Measurements from ENCODE around the gene PFN3.

Gene PFN3

GRCh38 chr5:177392765-177393164 lies 7.7 kb downstream of the PFN3 start:
- Histone ChIP-seq H3K79me2 (ENCODE audit: insufficient read depth, low read length) (no peaks in the 10 kb centered on the region), H3K27ac (ENCODE audit: low read length) (no peak overlapping the region), H2AFZ (ENCODE audit: low read depth, low read length) (no peak overlapping the region), H3K4me2 (ENCODE audit: insufficient read depth, low read length) (no peak overlapping the region), H3K9ac (ENCODE audit: low read depth, low read length) (no peak overlapping the region), H3K9me3 (ENCODE audit: insufficient read depth, low read length, severe bottlenecking) (no peaks in the 10 kb centered on the region), H3K27me3 (ENCODE audit: insufficient read depth, low read length, poor library complexity) (peaks cover 17% of the 10 kb centered on the region), H3K36me3 (ENCODE audit: insufficient read depth, low read length) (no peaks in the 10 kb centered on the region), H3K4me3 (ENCODE audit: low read depth in 1 of 2, low read length in 2 of 2) (no peak overlapping the region), H4K20me1 (ENCODE audit: insufficient read depth, low read length) (no peaks in the 10 kb centered on the region; the same call in 1 of the 2 replicates), H3K4me1 (ENCODE audit: insufficient read depth, low read length) (peaks cover 6% of the 10 kb centered on the region)
- no peak for DNase-seq
- ATAC-seq (ENCODE audit: insufficient read depth, low read depth), result no peak
- TF ChIP-seq CTCF (IDR thresholded peaks at IDR 0.05; ENCODE audit: borderline replicate concordance, extremely low read depth, low read length, poor library complexity, severe bottlenecking), result no peak
- no peak for TF ChIP-seq EZH2 (IDR thresholded peaks at IDR 0.05; ENCODE audit: borderline replicate concordance, low read depth, low read length, severe bottlenecking)

- peak; percentile 98 for ATAC-seq (ENCODE audit: insufficient read depth, low read depth)
- TF ChIP-seq CTCF (IDR thresholded peaks at IDR 0.05; ENCODE audit: borderline replicate concordance, extremely low read depth, low read length, poor library complexity, severe bottlenecking) (peak; percentile 97), EZH2 (IDR thresholded peaks at IDR 0.05; ENCODE audit: borderline replicate concordance, low read depth, low read length, severe bottlenecking) (no peak)
- Histone ChIP-seq H3K36me3 (ENCODE audit: insufficient read depth, low read length) (no peaks in the 10 kb centered on the region), H3K27ac (ENCODE audit: low read length) (no peak overlapping the region), H3K9ac (ENCODE audit: low read depth, low read length) (no peak overlapping the region), H3K9me3 (ENCODE audit: insufficient read depth, low read length, severe bottlenecking) (no peaks in the 10 kb centered on the region), H2AFZ (ENCODE audit: low read depth, low read length) (no peak overlapping the region), H3K27me3 (ENCODE audit: insufficient read depth, low read length, poor library complexity) (peaks cover 17% of the 10 kb centered on the region), H3K79me2 (ENCODE audit: insufficient read depth, low read length) (no peaks in the 10 kb centered on the region), H3K4me2 (ENCODE audit: insufficient read depth, low read length) (no peak overlapping the region), H3K4me3 (ENCODE audit: low read depth in 1 of 2, low read length in 2 of 2) (no peak overlapping the region), H3K4me1 (ENCODE audit: insufficient read depth, low read length) (peaks cover 6% of the 10 kb centered on the region), H4K20me1 (ENCODE audit: insufficient read depth, low read length) (no peaks in the 10 kb centered on the region; the same call in 1 of the 2 replicates)
- peak; percentile 89 for DNase-seq
Observed at GRCh38 chr5:177390363-177391300, 9.8 kb downstream of the PFN3 start.

GRCh38 chr5:177389241-177390169 lies 11.0 kb downstream of the PFN3 start:
- Histone ChIP-seq H3K4me3 (ENCODE audit: low read depth in 1 of 2, low read length in 2 of 2) (no peak overlapping the region), H3K9me3 (ENCODE audit: insufficient read depth, low read length, severe bottlenecking) (no peaks in the 10 kb centered on the region), H3K4me2 (ENCODE audit: insufficient read depth, low read length) (no peak overlapping the region), H3K79me2 (ENCODE audit: insufficient read depth, low read length) (no peaks in the 10 kb centered on the region), H3K9ac (ENCODE audit: low read depth, low read length) (no peak overlapping the region), H3K4me1 (ENCODE audit: insufficient read depth, low read length) (peaks cover 6% of the 10 kb centered on the region), H2AFZ (ENCODE audit: low read depth, low read length) (no peak overlapping the region), H3K27me3 (ENCODE audit: insufficient read depth, low read length, poor library complexity) (peaks cover 17% of the 10 kb centered on the region), H3K36me3 (ENCODE audit: insufficient read depth, low read length) (no peaks in the 10 kb centered on the region), H4K20me1 (ENCODE audit: insufficient read depth, low read length) (no peaks in the 10 kb centered on the region; the same call in 1 of the 2 replicates), H3K27ac (ENCODE audit: low read length) (no peak overlapping the region)
- ATAC-seq (ENCODE audit: insufficient read depth, low read depth), result peak; percentile 20; the same call in 1 of the 3 replicates
- TF ChIP-seq CTCF (IDR thresholded peaks at IDR 0.05; ENCODE audit: borderline replicate concordance, extremely low read depth, low read length, poor library complexity, severe bottlenecking), result no peak
- no peak for TF ChIP-seq EZH2 (IDR thresholded peaks at IDR 0.05; ENCODE audit: borderline replicate concordance, low read depth, low read length, severe bottlenecking)
- DNase-seq, result no peak
